Activated naive CD4-positive, alpha-beta T cell (primary cell): ENCODE measurements around the gene NANOS2.

Source experiments
- DNase-seq, 4 experiments: peaks; one replicate each; lab custom pipeline; 2025; lab: John Stamatoyannopoulos, UW

Gene NANOS2

DNA sequence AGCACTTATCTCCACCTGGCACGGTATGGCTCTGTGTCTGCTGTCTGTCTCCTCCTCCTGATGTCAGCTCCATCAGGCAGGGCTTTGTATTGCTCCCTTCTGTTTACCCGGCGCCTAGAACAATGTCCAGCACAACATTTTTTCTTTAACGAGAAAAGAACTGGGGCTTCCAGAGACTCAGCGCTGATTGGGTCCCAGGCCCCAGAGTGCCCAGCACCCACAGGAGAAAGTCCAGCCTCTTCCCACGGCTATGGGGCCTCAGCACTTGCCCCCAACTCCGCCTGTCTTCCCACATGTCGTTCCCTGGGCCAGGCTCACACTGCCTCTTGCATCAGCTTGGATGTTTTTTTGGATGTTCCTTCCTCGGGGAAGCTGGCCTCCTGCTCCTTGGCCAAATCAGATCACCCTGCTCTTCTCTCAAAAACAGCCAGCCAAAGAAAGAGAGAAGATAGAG, 19.0 kb downstream of the NANOS2 start:
- DNase-seq: no peak

GRCh38 chr19:45890877-45891276, 23.7 kb downstream of the NANOS2 start:
- no peak for DNase-seq

DNA sequence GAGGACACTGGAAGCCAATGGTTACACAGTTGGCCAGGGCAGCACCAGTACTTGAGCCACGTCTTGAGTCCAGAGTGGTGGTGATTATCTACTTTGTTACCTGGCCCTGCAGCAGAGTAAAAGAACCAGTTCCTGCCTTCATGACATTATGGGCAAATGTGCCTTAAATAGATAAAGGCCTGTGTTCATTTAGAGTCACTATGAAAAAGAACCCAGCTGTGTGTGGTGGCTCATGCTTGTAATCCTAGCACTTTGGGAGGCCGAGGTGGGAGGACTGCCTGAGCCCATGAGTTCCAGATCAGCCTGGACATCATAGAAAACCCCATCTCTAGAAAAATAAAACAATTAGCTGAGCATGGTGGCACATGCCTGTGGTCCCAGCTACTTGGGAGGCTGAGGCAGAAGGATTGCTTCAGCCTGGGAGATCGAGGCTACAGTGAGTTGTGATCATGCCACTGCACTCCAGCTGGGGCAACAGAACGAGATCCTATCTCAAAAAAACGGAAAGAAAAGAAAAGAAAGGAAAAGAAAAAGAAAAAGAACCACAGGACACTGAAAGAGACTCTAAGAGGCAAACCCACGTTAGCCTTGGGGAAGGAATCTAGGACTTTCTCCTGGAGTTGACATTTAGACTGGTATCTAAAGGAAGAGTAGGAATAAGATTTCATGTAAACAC, 25.2 kb downstream of the NANOS2 start:
- no peak for DNase-seq

DNA sequence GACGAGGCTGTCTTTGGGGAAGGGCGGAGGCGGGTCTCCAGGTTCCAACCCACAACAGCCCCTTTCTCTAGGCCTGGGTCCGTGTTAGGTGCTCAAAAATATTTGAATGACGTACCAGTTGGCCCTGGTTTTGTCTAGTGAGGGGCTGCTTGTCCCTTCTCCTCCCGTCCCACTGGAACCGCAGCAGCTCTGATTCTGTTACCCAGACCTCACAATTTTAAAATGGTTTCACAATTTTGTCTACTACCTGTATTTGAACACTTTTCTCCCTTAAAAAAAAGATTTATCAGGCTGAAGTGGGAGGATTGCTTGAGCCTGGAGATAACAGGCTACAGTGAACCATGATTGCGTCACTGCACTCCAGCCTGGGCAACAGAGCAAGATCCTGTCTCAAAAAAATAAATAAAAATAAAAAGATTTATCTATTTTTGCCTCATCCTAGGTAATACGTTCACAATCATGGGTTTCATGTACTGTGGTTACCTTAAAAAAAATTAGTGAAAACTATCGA, 27.3 kb downstream of the NANOS2 start:
- DNase-seq: no peak

- peak; percentile 62 to 80 (median 70) for DNase-seq
Observed at GRCh38 chr19:45886427-45887199, 28.0 kb downstream of the NANOS2 start.

DNA sequence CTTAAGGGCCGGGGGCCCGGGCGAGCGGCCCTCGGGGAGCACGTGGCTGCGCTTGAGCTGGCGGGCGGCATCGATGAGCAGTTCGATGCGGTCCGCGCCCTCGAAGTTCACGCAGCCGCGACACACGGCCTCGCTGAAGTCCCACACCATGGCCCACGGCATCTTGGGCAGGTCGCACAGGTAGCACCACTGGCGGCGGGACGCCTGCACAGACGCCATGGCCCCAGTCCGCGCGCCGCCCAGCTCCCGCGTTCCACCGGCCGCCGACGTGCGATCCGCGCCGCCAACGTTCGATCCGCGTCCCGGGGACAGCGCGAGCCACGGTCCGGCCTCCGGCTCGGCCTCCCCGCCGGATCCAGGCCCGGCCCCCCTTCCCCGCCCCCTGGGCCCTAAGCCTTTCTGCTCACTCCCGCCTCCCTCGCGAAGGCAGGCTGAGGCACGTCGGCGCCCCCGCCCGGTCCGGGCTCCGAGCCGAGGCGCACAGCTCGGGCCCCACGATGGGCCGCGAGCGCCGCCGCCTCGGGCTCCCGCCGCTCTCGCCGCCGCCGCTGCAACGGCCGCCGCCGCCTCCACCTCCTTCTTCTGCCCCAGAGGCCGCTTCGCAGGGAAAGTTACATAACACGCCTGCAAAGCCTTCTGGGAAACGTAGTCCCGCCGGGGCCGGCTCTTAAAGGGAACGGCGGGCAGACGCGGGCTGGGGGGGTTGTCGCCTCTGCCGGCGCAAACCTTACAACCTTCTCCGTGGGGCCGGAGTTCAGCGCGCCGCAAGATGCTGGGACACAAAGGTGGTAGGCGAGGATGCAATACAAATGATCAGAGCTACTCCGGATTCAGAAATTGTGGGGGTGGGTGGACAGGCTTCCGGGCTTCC, 28.8 kb downstream of the NANOS2 start, which contains the start of gene IRF2BP1:
Gene IRF2BP1, minus strand, starts transcription at position 586 of the 871 bp plus-strand sequence. Its CDS starts 367 bp downstream, at position 219.
- peak; percentile 61 to 81 (median 71) for DNase-seq

- no peak for DNase-seq
Observed at GRCh38 chr19:45884682-45885555, 29.7 kb downstream of the NANOS2 start.

- DNase-seq: no peak
Observed at GRCh38 chr19:45883881-45884681, 30.5 kb downstream of the NANOS2 start.

GRCh38 chr19:45883586-45883880, 31.0 kb downstream of the NANOS2 start:
- no peak for DNase-seq

- peak; percentile 49 to 73 (median 66) for DNase-seq
Observed at GRCh38 chr19:45882652-45883585, 31.7 kb downstream of the NANOS2 start.

GRCh38 chr19:45881909-45882528, 32.6 kb downstream of the NANOS2 start:
- DNase-seq: no peak

DNA sequence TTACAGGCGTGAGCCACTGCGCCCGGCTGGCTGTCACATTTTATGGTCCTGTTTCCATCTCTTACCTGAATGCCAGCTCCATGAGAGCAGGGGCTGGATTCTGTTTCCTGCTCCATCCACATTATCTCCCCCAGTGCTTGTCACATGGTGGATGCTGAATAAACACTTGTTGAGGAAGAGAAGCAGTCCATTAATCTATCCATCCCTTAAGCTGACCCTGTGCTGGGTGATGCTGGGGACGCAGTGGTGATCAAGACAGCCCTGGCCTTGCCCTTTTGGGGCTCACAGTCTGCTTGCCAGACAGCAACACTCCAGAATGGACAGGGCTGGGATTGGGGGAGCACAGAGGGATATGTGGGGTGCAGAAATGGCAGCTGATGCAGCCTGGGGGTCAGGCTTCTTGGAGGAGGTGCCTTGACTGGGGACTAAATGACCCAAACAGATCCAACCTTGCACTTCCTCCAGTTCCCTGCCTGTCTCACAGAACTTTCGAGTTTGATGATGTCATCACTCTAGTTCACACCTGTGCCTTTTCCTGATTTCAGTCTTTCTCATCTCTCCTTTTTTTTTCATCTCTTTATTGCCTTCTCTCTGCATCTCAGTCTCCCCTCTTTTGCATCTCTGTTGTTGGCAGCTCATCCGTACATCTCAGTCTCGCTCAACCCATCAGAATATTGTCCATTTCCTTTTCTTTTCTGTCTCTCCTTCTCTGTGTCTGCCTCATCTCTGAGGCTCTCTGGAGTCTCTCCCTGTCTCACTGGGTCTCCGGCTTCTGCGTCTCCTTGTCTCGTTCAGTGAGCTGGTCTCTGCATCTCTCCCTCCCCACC, 33.3 kb downstream of the NANOS2 start:
- DNase-seq: no peak

- DNase-seq: no peak
Observed at GRCh38 chr19:45879971-45880370, 34.6 kb downstream of the NANOS2 start.

- DNase-seq: no peak
Observed at GRCh38 chr19:45879055-45879454, 35.5 kb downstream of the NANOS2 start.

DNA sequence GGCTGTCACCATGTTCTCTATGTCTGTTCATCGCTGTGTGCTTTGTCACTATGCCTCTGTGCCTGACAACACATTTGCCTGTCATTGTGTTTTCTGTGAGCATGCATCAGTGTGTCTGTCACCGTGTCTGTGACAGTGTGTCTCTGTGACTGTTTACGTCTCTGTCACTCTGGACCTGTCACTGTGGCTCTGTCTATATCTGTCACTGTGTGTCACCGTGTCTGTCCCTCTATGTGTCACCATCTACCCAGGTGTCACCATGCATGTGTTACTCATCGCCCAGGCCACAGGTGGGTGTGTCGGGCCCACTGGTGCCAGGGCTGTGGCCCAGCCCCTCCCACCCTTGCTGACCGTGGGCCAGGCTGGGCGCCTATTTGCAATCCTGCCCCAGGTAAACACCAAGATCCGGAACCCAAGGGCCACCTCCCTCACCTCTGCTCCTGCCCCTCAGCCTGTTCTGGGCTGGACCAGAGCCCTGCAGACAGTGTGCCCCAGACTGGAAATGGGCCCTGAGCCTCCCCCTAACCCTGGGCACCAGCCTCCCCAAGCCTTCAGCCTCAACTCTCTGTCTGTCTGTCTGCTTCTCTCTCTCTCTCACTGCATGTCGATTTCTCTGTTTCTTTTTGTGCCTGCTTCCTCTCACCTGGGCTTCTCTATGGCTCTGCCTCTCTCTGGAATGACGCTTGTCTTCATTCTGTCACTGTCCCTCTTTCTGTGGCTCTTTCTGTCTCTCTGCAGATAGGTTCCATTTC, 36.4 kb downstream of the NANOS2 start:
- DNase-seq: no peak

DNA sequence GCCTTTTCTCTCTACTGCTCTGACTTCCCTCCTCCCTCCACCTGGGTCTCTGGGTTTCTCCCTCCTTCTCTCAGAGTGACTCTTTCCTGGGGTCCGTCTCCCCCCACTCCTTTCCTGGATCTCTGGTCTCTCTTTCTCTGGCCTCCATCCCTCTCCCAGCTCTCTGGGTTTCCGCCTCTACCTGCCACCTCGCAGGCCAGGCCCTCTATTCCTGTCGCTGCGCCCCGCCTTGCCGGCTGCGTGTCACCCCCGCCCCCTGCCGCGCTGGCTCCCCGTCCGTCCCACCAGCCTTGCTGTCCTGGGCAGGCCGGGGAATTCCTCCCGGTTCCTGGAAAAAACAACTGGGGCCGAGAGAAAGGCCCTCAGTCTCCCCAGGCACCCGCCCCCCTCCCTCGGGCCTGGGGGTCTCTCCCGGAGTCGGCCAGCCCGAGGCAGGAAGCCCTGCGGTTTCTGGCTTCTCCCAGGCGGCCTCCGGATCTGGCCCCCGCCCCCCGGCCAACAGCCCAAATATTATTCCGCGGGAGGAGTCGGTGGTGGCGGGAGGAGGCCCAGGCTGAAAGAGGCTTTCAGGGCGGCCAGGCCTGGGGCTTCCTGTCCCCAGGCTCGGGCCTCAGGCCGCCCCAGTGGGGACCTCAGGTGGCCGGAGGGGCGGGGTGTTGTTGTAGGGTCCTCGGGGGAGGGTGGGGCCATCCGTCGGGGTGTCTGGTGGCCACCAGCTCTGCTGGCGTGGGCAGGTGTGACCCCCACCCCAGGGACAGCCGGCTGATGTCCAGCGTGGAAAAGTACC, 38.0 kb downstream of the NANOS2 start:
- DNase-seq: peak in 1 of 4 experiments; percentile 21

DNA sequence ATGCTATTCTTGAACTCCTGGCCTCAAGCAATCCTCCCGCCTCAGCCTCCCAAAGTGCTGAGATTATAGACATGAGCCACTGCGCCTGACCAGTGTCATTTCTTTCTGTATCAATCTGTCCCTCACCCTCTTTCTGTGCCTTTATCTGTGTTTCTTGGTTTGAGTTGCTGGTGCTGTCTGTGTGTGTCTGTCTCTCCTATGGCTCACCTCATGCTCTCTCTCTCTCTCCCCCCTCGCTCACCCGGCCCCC, 38.5 kb downstream of the NANOS2 start:
- no peak for DNase-seq
